Frontal cortex (tissue), 4 donors: ENCODE measurements around the gene MCRIP1. TPM values are rescaled to one million over a fixed set of nuclear protein-coding genes. Genes with fewer than 3 reads are reported as not detected.

Experiments used
- DNase-seq, 2 donors: peaks; one replicate each; pipeline ENCODE4 v3.0.0; 2012; ENCODE audit warnings: low spot score in 2 of 2
- FAIRE-seq: peaks from 2 replicates; lab custom pipeline; 2012; peaks lifted over from hg19 to GRCh38; lab: Jason Lieb, UNC
- total RNA-seq: library from RNA; depleted of rRNA; stranded (reverse); fragments of >200 nt; gene quantifications from one replicate; pipeline ENCODE4 v1.2.3, GENCODE V29; 2014
- donor health status: control.
- donor health status: control.
- donor health status: control.

The MCRIP1 gene
- total RNA-seq, 1 donor from 2014 or later = 86.4 TPM

DNA sequence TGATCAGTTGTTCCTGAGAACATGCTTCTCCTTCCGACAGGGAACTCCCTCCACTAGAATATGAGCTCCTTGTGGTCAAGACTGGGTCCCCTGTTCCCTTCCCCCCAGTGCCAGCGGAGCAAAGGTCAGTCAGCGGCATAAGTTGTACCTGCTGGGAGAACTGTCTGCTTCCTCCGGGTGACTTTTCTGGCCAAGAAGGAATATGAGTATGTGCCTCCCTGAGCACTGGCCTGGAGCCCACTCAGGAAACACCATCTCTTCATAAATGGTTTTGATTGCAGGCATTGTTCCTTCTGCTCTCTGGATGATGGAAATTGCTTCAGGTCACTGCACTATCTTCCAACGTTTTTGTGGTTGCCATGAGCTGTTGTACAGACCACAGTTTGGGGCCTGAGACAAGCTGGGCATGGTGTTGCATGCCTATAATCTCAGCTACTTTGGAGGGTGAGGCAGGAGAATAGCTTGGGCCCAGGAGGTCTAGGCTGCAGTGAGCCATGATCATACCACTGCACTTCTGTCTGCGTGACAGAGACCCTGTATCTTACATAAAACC, 30.1 kb upstream of the MCRIP1 start:
- no peak for FAIRE-seq
- DNase-seq = no peak

DNA sequence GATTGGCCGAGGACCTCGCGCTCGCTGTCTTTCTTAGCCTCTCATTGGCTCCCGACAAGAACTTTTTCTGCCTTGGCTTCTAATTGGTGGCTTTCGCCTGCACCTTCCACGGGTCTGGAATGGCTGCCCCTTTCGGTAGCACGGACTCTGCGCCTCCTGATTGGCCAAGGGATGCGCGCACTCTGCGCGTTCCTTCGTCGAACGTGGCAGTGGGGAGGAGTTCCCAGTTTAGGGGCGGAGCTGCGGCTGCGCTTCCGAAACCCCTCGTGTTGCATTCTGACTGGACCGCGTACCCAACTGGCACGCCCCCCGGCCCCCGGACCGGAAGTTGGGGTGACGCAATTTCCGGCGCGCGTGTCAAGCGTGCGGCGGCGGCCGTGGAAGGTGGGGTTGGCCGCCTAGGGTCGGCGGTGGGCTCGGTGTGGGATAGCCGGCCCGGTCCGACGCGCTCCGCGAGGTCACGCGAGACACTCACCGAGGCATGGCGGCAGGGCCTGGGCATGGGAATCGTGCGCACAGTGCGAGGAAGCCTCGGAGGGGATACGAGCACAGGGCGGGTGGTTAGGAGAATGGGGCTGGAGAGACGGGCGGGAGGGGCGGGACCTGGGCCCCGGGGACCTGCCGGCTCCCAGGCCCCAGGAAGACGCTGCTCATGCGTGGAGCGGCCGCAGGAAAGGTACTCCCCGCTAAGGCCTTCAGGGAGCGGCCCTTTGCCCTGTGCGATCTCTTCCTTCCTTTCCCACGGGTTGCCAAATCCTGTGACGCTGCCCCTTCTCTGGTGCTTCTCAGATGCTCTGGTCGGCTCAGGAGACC, 27.9 kb upstream of the MCRIP1 start:
- FAIRE-seq (peak; percentile 94), DNase-seq (peak; percentile 100)

DNA sequence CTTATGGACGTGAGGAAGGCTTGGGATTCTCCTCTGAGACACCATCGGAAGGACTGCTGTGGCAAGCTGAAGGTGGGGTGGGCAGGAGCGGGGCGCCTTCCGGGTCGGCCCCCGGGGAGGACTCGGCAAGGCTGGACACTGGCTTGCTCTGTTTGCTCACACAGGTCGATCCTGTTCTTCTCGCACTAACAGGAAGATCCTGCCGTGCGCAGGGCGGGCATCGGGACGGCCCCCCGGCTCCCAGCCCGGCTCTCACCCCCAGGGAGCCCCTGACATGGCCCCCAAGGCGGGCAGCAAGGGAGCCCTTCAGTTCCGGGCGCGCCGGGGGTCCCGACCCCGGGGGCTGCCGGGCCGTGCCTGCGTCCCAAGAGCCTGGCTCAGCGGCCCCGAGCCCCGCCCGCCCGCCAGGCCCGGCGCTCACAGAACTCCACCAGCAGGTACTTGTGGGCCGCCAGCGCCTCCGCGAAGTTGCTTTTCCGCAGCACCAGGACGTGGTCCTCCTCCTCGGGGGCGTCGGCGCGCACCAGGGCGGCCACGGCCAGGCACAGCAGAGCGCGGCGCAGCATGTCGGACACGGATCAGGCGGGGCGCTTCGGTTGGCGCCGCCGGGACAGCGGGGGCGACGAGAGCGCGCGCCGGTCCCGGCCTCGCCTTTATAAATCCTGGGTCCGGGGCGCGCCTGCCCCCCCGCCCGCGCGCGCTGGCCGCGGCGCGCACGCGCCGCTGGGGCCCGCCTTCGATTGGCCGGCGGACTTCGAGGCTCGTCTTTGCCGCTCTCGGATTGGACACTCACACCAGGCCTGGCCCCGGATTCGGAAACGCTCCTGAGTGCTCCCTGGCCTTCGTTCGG, 27.0 kb upstream of the MCRIP1 start, which contains the start of gene P4HB:
TSS of gene P4HB (minus strand) at position 630 of the 850 bp plus-strand sequence. CDS start at position 566, 64 bp downstream.
- no peak for FAIRE-seq
- DNase-seq = peak in 1 of 2 donors; percentile 100

DNA sequence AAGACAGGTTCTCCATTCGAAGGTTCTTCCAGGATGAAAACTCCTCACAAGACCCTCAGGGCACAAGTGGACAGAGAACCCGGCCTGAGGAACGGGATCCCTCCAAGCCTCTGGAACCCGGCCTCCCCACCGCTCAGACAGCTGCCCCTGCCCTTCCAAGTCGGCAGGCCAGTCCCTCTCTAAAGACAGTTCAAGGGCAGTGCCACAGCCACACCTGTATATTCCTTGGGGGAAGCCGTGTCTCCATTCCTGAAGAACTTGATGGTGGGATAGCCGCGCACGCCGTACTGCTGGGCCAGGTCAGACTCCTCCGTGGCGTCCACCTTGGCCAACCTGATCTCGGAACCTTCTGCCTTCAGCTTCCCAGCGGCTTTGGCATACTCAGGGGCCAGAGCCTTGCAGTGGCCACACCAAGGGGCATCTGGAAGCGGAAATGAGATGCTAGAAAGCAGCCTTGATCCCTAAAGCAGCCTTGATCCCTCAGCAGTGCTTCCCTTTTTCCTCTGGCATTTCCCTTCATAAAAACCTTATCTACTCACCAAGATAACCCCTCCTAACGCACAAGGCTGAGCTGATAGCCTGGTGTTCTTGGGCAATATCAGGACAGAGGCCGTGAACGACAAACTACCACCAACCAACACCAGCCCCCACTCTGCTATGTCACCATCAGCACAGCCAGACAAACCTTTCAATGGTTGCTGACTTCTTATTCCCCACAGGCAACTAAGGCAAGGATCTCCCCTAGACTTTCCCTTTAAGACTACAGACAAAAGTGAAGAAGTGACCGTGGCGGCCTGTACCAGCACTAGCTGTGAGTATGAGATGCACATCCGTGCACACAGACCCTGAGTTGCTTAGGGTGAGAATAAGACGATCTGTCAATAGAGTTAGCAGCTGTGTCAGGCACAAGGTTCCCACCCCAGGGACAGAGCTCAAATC, 26.1 kb upstream of the MCRIP1 start:
- DNase-seq (no peak), FAIRE-seq (no peak)

DNA sequence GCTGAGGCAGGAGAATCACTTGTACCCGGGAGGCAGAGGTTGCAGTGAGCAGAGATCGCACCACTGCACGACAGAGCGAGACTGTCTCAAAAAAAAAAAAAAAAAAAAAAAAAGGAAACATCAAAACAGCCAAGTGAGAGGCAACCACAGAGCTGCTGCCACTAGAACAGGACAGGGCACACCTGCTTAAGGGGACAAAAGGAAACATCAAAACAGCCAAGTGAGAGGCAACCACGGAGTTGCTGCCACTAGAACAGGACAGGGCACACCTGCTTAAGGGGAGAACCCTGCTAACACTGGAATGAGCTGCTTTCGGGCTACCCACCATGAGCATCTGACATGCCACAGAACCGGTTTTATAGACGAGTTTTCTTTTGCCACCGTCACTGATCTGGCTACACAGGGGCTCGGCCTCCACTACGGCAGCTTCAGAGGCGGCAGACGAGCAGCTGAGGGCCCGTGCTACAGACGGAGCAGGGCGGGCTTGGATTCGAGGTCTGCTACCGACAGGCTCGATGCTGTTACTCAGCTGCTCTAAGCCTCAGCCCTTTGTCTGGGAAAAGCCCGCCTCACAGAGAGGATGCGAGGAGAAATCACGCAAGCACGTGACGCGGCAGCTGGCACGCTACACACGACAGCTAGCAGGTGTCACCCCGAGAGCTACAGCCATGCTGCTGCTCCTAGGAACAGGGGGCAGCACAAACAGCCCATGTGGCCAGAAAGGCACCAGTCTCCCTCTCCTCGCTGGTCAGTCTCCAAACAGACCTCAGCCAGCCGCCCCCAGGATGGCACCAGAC, 25.3 kb upstream of the MCRIP1 start:
- DNase-seq = no peak
- no peak for FAIRE-seq

DNA sequence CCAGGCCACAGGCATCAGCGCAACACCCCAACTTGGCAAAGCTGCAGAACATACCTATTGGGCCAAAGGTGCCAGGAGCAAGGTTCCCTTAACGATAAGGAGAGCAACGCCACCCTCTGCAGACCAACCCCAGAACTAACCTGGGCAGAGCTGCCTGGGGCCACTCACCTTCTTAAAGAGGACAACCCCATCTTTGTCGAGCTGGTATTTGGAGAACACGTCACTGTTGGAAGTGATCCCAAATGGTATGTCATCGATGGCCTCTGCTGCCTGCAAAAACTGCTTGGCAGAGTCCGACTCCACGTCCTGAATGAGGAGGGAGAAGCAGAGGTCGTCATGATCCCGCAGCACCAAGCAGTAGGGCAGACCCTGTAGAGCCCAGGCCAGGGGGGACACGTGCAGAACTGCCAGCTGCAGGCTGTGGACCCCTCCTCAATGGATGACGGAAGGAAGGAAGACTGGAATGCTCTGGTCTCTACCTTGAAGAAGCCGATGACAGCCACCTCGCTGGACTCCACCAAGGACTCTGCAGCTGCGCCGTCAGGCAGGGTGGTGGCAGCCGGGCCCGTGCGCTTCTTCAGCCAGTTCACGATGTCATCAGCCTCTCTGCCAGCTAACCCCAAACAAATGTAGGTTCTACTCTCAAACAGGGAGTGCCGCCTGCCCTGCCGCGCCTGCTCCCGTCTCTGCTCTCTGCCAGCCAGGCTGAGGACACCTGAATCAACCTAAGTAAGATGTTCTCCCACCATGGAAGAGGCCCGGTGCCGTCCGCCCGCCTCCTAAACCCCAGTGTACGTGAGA, 22.1 kb upstream of the MCRIP1 start:
- no peak for DNase-seq
- no peak for FAIRE-seq

DNA sequence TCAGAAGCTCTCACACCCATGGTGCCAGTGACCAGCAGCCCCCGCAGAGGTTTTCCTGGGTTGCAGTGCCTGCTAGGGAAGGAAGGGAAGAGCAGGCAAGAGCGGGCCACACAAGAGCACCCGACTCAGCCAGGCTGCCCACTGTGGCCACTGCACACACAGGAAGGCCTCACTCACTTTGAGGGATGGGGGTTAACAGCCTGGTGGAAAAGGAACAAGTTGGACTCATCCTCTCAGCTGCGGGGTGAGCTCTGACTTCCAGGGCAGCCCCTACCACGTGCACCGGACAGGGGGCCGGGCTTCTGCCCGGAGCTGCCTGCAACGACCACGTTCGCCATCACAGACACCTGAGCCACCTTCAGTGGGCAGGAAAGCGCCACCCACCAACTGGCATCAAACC, 19.1 kb upstream of the MCRIP1 start:
- no peak for DNase-seq
- no peak for FAIRE-seq

DNA sequence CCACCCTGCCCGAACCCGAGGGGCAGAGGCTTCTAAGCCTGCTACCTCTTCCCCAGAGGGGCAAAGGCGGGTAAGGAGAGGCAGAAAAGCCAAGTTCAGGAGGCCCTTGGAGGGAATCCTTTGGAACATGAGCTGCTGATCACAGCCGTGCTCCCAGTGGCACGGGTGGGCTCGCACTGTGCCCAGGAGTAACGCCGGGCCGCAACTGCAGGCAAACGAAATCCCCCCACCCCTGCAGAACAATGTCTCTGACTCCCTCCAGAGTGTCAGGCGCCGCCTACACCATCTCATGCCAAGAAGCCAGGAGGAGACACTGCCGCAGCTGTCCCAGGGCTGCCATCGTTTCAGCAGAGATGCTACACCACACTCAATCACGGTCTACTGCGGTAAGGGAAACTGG, 18.3 kb upstream of the MCRIP1 start:
- DNase-seq (no peak), FAIRE-seq (no peak)

DNA sequence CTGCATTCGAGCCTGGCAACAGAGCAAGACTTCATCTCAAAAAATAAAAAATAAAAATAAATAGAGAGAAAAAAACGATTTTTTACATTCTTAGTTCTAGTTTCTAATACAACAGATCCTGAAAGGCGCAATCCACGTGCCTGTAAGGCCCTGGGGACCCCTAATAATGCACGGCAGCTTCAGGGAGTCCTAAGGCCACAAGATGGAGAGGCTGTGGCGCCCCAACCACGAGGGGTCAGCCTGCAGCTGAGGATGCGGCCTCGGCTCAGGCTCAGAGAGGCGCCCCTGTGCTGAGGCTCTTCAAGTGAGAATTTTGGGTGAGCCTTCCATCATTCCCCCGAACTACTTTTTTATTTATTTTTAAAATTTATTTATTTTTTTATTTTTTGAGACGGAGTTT, 16.4 kb upstream of the MCRIP1 start:
- no peak for FAIRE-seq
- DNase-seq = no peak

DNA sequence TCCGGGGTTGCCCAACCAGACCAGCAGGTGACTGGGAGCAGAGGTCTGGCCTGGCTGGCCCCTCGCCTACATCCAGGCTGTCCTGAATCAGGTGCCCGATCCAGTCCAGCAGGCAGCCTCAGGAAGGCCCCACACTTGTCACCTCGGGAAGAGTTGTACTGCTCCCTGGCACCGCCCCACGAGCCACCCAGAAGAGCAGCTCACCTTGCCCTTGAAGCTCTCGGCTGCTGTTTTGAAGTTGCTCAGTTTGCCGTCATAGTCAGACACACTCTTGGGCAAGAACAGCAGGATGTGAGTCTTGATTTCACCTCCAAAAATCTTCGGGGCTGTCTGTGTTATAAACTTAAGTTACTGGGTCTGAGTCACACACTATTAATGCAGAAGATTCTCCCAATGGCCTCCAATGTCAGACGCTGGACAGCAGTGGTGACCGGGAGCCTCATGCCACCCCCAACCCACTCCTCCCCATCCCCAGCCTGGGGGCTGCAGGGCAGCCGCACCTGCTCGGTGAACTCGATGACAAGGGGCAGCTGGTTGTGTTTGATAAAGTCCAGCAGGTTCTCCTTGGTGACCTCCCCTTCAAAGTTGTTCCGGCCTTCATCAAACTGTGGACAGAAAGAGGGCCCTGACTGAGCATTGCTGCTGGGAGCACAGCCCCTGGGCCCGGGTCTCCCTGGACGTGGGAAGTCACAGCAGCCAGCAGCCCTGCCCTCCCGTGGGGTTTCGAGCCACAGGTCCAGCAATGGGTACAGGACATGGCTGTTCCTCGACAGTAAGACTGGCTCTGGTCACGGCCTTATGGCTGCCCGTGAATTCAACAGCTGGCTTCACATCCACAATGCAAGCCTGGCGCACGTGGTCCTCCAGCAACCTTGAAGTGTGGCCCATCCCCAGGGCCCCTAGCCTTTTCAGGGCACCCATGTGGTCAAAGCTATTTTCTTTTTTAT, 13.9 kb upstream of the MCRIP1 start:
- DNase-seq (no peak), FAIRE-seq (no peak)

DNA sequence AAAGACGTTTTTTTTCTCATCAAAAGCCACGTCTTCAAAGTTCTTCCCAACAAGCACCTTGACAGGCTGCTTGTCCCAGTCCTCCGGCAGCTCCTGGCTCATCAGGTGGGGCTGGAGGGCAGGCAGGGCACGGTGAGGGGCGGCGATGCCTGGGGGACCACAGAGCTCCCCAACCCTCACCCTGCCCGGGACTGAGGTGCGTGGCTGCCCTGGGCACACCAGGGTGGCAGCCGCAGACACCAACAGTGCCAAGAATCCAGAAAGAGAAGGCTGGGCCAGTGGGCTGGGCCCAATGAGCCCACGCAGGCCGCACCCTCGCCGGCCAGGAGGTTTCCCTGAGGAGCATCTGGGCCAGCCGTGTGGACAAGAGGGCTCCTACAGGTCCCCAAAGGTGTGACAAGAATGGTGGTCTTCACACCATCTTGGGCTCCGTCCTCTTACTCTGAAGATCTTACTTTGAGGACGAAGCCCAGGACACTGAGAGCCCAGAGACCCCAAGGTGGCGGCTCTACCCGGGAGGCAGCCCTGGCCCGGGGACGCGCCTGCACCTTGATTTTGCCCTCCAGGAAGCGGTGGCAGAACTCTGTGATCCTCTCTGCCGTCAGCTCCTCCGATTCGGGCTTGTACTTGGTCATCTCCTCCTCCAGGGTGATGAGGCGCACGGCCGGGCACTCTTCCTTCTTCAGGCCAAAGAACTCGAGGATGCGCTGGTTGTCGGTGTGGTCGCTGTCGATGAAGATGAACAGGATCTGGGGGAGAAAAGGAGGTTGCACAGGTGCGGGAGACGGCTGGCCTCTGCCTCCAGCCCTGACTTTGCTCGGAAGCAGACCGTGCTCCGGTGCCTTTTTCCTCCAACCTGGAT, 13.0 kb upstream of the MCRIP1 start:
- DNase-seq = no peak
- FAIRE-seq = no peak

DNA sequence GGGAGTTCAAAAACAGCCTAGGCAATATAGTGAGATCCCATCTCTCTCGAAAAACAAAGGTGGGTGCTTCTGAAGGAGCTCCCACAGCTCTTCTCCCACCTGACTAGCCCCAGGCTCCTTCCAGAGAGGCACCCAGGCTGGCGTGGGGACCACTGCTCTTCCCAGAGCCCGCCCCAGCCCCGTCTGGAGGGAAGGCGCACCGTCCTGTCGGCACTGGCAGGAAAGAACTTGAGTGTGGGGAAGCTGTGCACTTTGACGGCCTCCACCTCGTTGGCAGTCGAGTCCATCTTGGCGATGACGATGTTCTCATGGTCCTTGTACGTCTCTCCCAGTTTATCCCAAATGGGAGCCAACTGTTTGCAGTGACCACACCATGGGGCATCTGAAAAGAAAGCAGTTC, 12.3 kb upstream of the MCRIP1 start:
- no peak for FAIRE-seq
- DNase-seq = no peak

DNA sequence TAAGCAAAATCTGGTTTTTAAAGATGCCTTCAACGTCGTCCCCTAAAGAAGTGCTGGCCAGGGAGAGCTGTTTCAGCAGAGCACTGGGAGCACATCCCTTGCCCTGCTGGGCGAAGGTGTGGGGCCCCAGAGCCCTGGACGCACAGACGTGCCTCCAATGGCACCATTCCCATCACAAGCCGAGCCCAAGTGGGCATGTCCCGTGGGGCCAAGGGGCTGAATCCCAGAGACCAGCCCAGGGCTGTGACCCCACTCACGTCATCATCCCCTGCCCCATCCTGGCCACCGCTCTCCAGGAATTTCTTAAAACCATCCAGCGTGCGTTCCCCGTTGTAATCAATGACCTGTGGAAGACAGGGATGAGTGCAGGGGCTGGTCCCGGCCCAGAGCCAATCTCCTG, 11.8 kb upstream of the MCRIP1 start:
- DNase-seq = no peak
- no peak for FAIRE-seq

DNA sequence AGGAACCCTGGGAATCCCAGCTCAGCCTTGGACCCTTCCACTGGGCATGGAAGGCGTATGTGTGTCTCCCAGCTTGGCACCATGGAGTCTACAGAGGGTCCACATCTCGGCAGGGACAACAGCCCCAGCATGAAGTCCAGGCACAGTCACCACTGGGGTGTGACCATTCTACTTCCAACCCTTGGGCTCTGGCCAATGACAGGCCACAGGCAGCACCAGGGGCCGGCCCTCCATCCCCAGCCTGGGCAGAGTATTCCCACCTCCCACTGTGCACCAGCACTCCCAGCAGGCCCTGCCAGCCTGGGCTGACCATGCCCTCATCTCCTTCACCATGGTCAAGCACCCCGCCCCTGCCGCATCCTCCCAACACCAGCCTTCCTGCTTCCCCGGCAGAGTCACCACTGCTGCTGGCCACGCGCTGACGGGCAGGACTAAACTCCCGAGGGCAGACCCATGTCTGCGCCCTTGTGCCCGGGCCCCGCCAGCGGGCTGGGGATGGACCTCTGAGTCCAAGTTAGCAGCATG, 11.3 kb upstream of the MCRIP1 start:
- FAIRE-seq (no peak), DNase-seq (no peak)

DNA sequence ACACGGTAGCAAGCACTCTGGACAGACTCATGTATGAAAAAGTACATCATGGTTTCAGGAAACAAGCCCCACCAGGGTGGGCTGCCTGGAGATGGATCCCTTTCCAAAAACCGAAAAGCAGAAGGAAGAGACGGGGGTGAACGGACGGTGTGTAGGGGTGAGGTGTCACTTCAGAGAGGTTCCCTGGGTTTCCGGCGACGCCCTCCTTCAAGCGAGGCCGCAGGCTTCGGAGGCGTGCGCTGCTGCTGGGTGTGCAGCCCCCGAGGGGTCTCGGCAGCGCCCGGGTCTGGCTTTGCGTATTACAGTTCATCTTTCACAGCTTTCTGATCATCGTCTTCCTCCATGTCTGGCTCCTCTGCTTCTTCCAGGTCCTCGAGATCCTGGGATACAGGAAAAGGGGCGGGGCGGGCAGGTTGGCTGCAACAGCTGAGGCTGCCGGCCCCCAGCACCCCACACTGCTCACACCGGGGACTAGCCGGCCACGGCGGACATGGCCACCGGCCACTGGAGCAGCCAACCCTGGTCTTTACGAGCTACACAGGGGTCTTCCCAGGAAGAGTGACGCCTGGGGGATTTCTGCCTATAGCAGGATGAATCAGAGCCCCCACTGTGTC, 10.7 kb upstream of the MCRIP1 start:
- DNase-seq = no peak
- no peak for FAIRE-seq
